ENCODE measurements around the gene MAST4.

DNA sequence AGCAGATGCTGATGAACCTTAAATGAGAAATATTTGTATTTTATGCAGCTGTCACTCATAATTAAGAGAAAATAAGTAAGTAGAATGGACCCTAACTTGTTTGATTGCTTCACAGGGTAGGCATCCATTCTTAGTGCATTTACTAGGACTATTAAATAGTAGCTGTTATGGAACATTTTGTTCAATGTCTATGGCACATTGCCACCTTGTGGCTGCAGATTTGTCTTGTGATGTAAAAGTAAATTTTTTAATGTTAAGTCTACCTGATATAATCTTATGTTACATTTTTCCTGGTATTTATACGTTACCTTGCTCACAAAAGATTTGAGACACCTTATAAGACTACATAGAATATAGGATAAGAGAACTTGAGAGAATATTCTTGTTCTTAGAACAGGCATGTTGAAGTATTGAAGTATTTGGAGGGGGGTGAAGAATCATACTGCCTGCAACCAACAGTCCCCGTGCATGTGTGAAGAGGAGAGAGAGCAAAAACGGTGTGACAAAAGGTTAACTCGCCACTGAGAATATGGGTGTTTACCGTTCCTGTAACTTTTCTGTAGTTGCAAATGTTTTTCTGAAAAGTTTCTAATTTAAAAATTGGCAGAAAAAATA, 161.1 kb downstream of the MAST4 start:
- no peak for TF ChIP-seq EZH2 (IDR thresholded peaks at IDR 0.05; ENCODE audit: insufficient read depth, poor library complexity, severe bottlenecking)
- TF ChIP-seq EZH2phosphoT487 (IDR thresholded peaks at IDR 0.05; ENCODE audit: insufficient read depth, low read depth) = no peak
